Endothelial cell (in vitro differentiated cells): Measurements from ENCODE around the gene DYNC2H1. TPM values are rescaled to one million over a fixed set of nuclear protein-coding genes. Genes with fewer than 3 reads are reported as not detected.
"Not testable (repeated sequence)": the region's sequence is repeated elsewhere in the genome, so short reads cannot be mapped to it uniquely, and the experiment has no call there.

Experiments used
- DNase-seq: peaks from one replicate; pipeline ENCODE4 v3.0.0; 2021; ENCODE audit warnings: low spot score
- H3K27ac Mint-ChIP-seq: one replicate; pipeline ENCODE4 v1.8.0; 2021; ENCODE audit warnings: mixed read lengths, inconsistent platforms; ENCODE audit not compliant: unreplicated experiment
- H3K27me3 Mint-ChIP-seq: one replicate; pipeline ENCODE4 v1.8.0; 2021; ENCODE audit warnings: mild to moderate bottlenecking, moderate library complexity, mixed read lengths, inconsistent platforms; ENCODE audit not compliant: unreplicated experiment
- H3K36me3 Mint-ChIP-seq: one replicate; pipeline ENCODE4 v1.8.0; 2021; ENCODE audit warnings: mild to moderate bottlenecking, low read depth, mixed read lengths, inconsistent platforms; ENCODE audit not compliant: unreplicated experiment
- H3K4me1 Mint-ChIP-seq: one replicate; pipeline ENCODE4 v1.8.0; 2021; ENCODE audit warnings: mild to moderate bottlenecking, mixed read lengths, inconsistent platforms; ENCODE audit not compliant: unreplicated experiment
- H3K4me3 Mint-ChIP-seq: one replicate; pipeline ENCODE4 v1.8.0; 2021; ENCODE audit warnings: mild to moderate bottlenecking, mixed read lengths, inconsistent platforms; ENCODE audit not compliant: unreplicated experiment
- H3K9me3 Mint-ChIP-seq: one replicate; pipeline ENCODE4 v1.8.0; 2021; ENCODE audit warnings: mixed read lengths, inconsistent platforms; ENCODE audit not compliant: unreplicated experiment
- total RNA-seq: library from RNA; stranded (reverse); fragmentation: NEBNext Ultra II Directional; extraction: Animal tissue kit (Norgen Biotek cat#: 25700); gene quantifications from one replicate; pipeline ENCODE4 v1.2.1, GENCODE V29; 2021; ENCODE audit not compliant: unreplicated experiment
- TF ChIP-seq, protein P1 (sequence below): fragments of 200-600 bp; sonication (generic); IDR thresholded peaks from one replicate; pipeline ENCODE4 v1.5.0; 2021; ENCODE audit warnings: antibody characterized with exemption; ENCODE audit not compliant: unreplicated experiment

DYNC2H1 gene
- total RNA-seq, 1 donor from 2014 or later = 7.9 TPM

DNA sequence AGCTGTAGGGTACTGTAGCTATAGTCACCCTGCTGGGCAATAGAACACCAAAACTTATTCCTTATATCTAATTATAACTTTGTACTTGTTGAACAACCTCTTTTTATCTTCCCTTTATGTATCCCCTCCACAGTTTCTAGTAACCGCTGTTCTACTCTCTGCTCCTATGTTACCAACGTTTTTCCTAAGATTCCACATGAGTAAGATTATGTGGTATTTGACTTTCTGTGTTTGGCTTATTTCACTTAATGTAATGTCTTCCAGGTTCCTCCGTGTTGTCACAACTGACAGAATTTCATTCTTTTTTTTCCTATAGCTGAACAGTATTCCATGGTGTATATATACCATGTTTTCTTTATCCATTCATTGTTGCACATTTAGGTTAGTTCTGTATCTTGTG is 258.4 kb downstream of the DYNC2H1 start:
- DNase-seq = no peak
- no peaks in the 10 kb centered on the region for H3K4me1 Mint-ChIP-seq
- no peaks in the 10 kb centered on the region for H3K9me3 Mint-ChIP-seq
- no peaks in the 10 kb centered on the region for H3K27me3 Mint-ChIP-seq
- H3K27ac Mint-ChIP-seq = no peak overlapping the region
- no peak overlapping the region for H3K4me3 Mint-ChIP-seq
- H3K36me3 Mint-ChIP-seq = no peaks in the 10 kb centered on the region
- TF ChIP-seq, protein P1, sequence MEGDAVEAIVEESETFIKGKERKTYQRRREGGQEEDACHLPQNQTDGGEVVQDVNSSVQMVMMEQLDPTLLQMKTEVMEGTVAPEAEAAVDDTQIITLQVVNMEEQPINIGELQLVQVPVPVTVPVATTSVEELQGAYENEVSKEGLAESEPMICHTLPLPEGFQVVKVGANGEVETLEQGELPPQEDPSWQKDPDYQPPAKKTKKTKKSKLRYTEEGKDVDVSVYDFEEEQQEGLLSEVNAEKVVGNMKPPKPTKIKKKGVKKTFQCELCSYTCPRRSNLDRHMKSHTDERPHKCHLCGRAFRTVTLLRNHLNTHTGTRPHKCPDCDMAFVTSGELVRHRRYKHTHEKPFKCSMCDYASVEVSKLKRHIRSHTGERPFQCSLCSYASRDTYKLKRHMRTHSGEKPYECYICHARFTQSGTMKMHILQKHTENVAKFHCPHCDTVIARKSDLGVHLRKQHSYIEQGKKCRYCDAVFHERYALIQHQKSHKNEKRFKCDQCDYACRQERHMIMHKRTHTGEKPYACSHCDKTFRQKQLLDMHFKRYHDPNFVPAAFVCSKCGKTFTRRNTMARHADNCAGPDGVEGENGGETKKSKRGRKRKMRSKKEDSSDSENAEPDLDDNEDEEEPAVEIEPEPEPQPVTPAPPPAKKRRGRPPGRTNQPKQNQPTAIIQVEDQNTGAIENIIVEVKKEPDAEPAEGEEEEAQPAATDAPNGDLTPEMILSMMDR = no peak

DNA sequence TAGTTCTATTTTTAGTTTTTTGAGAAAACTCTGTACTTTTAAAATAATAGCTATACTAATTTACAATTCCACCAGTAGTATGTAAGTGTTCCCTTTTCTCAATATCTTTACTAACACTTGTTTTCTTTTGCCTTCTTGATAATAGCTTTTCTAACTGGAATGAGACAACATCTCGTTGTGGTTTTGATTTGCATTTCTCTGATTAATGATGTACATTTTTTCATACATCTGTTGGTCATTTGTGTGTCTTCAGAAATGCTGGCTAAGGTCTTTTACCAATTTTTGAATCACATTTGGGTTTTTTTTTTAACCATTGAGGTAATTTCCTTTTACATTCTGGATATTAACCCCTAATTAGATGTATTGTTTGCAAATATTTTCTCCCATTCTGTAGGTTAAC is 258.9 kb downstream of the DYNC2H1 start:
- Mint-ChIP-seq H3K27ac (no peak overlapping the region), H3K9me3 (no peaks in the 10 kb centered on the region), H3K27me3 (no peaks in the 10 kb centered on the region), H3K4me1 (no peaks in the 10 kb centered on the region), H3K36me3 (no peaks in the 10 kb centered on the region), H3K4me3 (no peak overlapping the region)
- TF ChIP-seq, protein P1 = no peak
- DNase-seq = no peak

DNA sequence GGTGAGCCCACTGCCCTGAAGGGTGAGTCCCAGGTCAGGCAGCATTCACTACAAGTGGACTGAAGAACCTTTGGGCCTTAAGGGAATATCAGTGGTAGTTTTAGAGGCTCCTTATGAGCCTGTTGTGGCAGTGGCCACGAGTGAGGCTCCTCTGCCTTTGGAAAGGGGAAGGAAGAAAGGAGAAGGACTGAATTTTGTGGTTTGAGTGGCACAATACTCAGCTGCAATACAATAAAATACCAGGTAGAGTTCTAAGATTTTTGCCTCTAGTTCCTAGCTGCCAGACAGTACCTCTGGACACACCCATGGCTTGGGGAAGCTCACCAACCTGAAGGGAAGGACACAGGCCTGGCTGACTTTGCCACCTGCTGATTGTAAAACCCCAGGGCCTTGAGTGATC is 260.9 kb downstream of the DYNC2H1 start:
- Mint-ChIP-seq H3K27me3 (no peaks in the 10 kb centered on the region), H3K27ac (no peak overlapping the region), H3K4me1 (no peaks in the 10 kb centered on the region), H3K36me3 (peaks cover 6% of the 10 kb centered on the region), H3K4me3 (no peak overlapping the region), H3K9me3 (peaks cover 7% of the 10 kb centered on the region)
- DNase-seq = no peak
- TF ChIP-seq, protein P1 = no peak

DNA sequence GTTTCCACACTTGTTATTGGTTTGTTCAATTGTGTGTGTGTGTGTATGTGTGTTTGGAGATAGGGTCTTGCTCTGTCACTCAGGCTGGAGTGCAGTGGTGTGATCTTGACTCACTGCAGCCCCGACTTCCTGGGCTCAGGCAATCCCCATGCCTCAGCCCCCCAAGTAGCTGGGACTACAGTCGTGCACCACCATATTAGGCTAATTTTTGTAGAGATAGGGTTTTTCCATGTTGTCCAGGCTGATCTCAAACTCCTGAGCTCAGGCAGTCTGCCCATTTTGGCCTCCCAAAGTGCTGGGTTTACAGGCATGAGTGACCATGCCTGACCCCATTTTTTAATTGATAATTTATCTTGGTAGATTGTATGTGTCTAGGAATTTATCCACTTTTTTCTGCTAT is 263.7 kb downstream of the DYNC2H1 start:
- H3K4me3 Mint-ChIP-seq = no peak overlapping the region
- H3K27me3 Mint-ChIP-seq = no peaks in the 10 kb centered on the region
- no peak for DNase-seq
- no peak overlapping the region for H3K27ac Mint-ChIP-seq
- no peaks in the 10 kb centered on the region for H3K4me1 Mint-ChIP-seq
- H3K36me3 Mint-ChIP-seq = peaks cover 13% of the 10 kb centered on the region
- peaks cover 7% of the 10 kb centered on the region for H3K9me3 Mint-ChIP-seq
- TF ChIP-seq, protein P1 = no peak

DNA sequence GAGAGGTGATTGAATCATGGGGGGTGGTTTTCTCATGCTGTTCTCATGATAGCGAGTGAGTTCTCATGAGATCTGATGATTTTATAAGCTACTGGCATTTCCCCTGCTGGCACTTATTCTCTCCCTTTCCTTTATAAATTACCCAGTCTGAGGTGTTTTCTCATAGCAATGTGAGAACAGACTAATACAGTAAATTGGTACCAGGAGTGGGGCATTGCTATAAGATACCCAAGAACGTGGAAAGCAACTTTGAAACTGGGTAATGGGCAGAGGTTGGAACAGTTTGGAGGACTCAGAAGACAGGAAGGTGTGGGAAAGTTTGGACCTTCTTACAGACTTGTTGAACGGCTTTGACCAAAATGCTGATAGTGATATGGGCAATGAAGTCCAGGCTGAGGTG is 265.0 kb downstream of the DYNC2H1 start:
- H3K4me1 Mint-ChIP-seq, H3K27me3 Mint-ChIP-seq, H3K27ac Mint-ChIP-seq, H3K9me3 Mint-ChIP-seq, DNase-seq, H3K4me3 Mint-ChIP-seq: not testable (repeated sequence)
- peaks cover 13% of the 10 kb centered on the region for H3K36me3 Mint-ChIP-seq

DNA sequence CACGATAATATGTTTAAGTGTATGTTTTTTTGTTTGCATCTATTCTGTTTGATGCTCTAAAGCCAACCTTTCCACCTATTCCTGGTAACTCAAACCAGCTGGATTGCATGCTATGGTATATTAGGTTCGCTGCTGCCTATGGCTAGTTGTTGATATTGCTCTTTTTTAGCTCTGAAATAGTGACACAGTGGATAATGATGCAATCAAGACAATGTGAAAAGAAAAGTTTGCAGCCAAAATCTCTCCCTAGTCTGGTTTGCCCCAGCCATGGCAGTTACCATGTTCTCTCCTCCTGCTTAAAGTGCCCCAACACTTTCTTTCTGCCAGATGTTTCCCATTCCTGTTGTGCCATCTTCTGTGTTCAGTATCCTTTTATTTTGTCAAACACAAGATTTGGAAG is 269.7 kb downstream of the DYNC2H1 start:
- peaks cover 7% of the 10 kb centered on the region for H3K9me3 Mint-ChIP-seq
- no peak for DNase-seq
- no peaks in the 10 kb centered on the region for H3K27me3 Mint-ChIP-seq
- no peak overlapping the region for H3K27ac Mint-ChIP-seq
- peaks cover 13% of the 10 kb centered on the region for H3K36me3 Mint-ChIP-seq
- no peak overlapping the region for H3K4me3 Mint-ChIP-seq
- peaks cover 9% of the 10 kb centered on the region for H3K4me1 Mint-ChIP-seq
- TF ChIP-seq, protein P1 = no peak
